ENCODE results near the gene IZUMO2.

IZUMO2 gene

GRCh38 chr19:50162988-50163387 is at the start of gene IZUMO2:
Gene IZUMO2 (minus strand): TSS chr19:50163281. CDS start chr19:50163194, 87 bp downstream.
- no peak for DNase-seq
- TF ChIP-seq POLR2A (IDR thresholded peaks at IDR 0.05; ENCODE audit: low read length) (no peak), GATA1 (IDR thresholded peaks at IDR 0.05; ENCODE audit: low read depth, low read length) (no peak)

GRCh38 chr19:50210425-50210824 is 47.3 kb upstream of the IZUMO2 start:
- no peak for DNase-seq
- TF ChIP-seq GATA1 (IDR thresholded peaks at IDR 0.05; ENCODE audit: low read depth, low read length) = no peak
- TF ChIP-seq POLR2A (IDR thresholded peaks at IDR 0.05; ENCODE audit: low read length) = no peak

GRCh38 chr19:50209131-50209530 is 46.0 kb upstream of the IZUMO2 start:
- no peak for DNase-seq
- no peak for TF ChIP-seq POLR2A (IDR thresholded peaks at IDR 0.05; ENCODE audit: low read length)
- no peak for TF ChIP-seq GATA1 (IDR thresholded peaks at IDR 0.05; ENCODE audit: low read depth, low read length)

- DNase-seq = no peak
Observed at GRCh38 chr19:50207730-50208129, 44.6 kb upstream of the IZUMO2 start.

GRCh38 chr19:50206191-50206590 is 43.1 kb upstream of the IZUMO2 start:
- DNase-seq = no peak
- TF ChIP-seq GATA1 (IDR thresholded peaks at IDR 0.05; ENCODE audit: low read depth, low read length) = no peak
- TF ChIP-seq POLR2A (IDR thresholded peaks at IDR 0.05; ENCODE audit: low read length) = no peak

More at GRCh38 chr19:50207730-50208129, 44.6 kb upstream of the IZUMO2 start:
- TF ChIP-seq GATA1 (IDR thresholded peaks at IDR 0.05; ENCODE audit: low read depth, low read length) = no peak
- TF ChIP-seq POLR2A (IDR thresholded peaks at IDR 0.05; ENCODE audit: low read length) = no peak

- TF ChIP-seq POLR2A (IDR thresholded peaks at IDR 0.05; ENCODE audit: low read length) (no peak), GATA1 (IDR thresholded peaks at IDR 0.05; ENCODE audit: low read depth, low read length) (no peak)
- DNase-seq = no peak
Observed at GRCh38 chr19:50205681-50206138, 42.6 kb upstream of the IZUMO2 start.

GRCh38 chr19:50204811-50205675 is 42.0 kb upstream of the IZUMO2 start:
- no peak for DNase-seq
- no peak for TF ChIP-seq GATA1 (IDR thresholded peaks at IDR 0.05; ENCODE audit: low read depth, low read length)
- TF ChIP-seq POLR2A (IDR thresholded peaks at IDR 0.05; ENCODE audit: low read length) = no peak

- no peak for DNase-seq
- TF ChIP-seq GATA1 (IDR thresholded peaks at IDR 0.05; ENCODE audit: low read depth, low read length) (no peak), POLR2A (IDR thresholded peaks at IDR 0.05; ENCODE audit: low read length) (no peak)
Observed at GRCh38 chr19:50204081-50204428, 41.0 kb upstream of the IZUMO2 start.

GRCh38 chr19:50203281-50204080 is 40.4 kb upstream of the IZUMO2 start, which contains the start of gene MYH14:
Gene MYH14 (plus strand): TSS chr19:50203622. CDS start chr19:50210366, 6,744 bp downstream.
- no peak for TF ChIP-seq POLR2A (IDR thresholded peaks at IDR 0.05; ENCODE audit: low read length)
- TF ChIP-seq GATA1 (IDR thresholded peaks at IDR 0.05; ENCODE audit: low read depth, low read length) = no peak
- peak; percentile 20 to 53 for DNase-seq

GRCh38 chr19:50202962-50203280 is 39.8 kb upstream of the IZUMO2 start:
- TF ChIP-seq GATA1 (IDR thresholded peaks at IDR 0.05; ENCODE audit: low read depth, low read length) (no peak), POLR2A (IDR thresholded peaks at IDR 0.05; ENCODE audit: low read length) (no peak)
- DNase-seq = no peak

GRCh38 chr19:50202386-50202785 is 39.3 kb upstream of the IZUMO2 start:
- no peak for TF ChIP-seq POLR2A (IDR thresholded peaks at IDR 0.05; ENCODE audit: low read length)
- TF ChIP-seq GATA1 (IDR thresholded peaks at IDR 0.05; ENCODE audit: low read depth, low read length) = no peak
- no peak for DNase-seq

- TF ChIP-seq GATA1 (IDR thresholded peaks at IDR 0.05; ENCODE audit: low read depth, low read length) (no peak), POLR2A (IDR thresholded peaks at IDR 0.05; ENCODE audit: low read length) (no peak)
- no peak for DNase-seq
Observed at GRCh38 chr19:50199259-50199555, 36.1 kb upstream of the IZUMO2 start.

GRCh38 chr19:50198431-50199258 is 35.6 kb upstream of the IZUMO2 start:
- TF ChIP-seq POLR2A (IDR thresholded peaks at IDR 0.05; ENCODE audit: low read length) = no peak
- no peak for TF ChIP-seq GATA1 (IDR thresholded peaks at IDR 0.05; ENCODE audit: low read depth, low read length)

GRCh38 chr19:50197348-50197747 is 34.3 kb upstream of the IZUMO2 start:
- no peak for DNase-seq
- TF ChIP-seq POLR2A (IDR thresholded peaks at IDR 0.05; ENCODE audit: low read length) = no peak
- no peak for TF ChIP-seq GATA1 (IDR thresholded peaks at IDR 0.05; ENCODE audit: low read depth, low read length)

More at GRCh38 chr19:50198431-50199258, 35.6 kb upstream of the IZUMO2 start:
- DNase-seq = no peak

All from erythroblast (primary cell).